NB4 (cell line): ENCODE results near the gene SDR39U1.

Experiments used
- CTCF ChIP-seq: IDR thresholded peaks from one replicate; pipeline ENCODE4 v1.5.1; 2012; ENCODE audit warnings: low read depth, low read length
- MAX ChIP-seq: IDR thresholded peaks from 2 replicates; pipeline ENCODE4 v1.6.1; 2011; ENCODE audit warnings: low read depth, low read length
- MYC ChIP-seq: IDR thresholded peaks from 2 replicates; pipeline ENCODE4 v1.6.1; 2011; ENCODE audit warnings: low read depth, low read length
- POLR2A ChIP-seq: IDR thresholded peaks from 2 replicates; pipeline ENCODE4 v1.6.1; 2011; ENCODE audit warnings: mild to moderate bottlenecking; ENCODE audit not compliant: insufficient read length; ENCODE audit errors: extremely low read depth

- no peak for TF ChIP-seq CTCF
- no peak for TF ChIP-seq POLR2A
- TF ChIP-seq MAX = no peak
- no peak for TF ChIP-seq MYC
Observed at GRCh38 chr14:24404814-24405213, 37.8 kb downstream of the SDR39U1 start.
